Activated T-helper 2 cell treated with anti-CD3 and anti-CD28 coated beads, Interferon-gamma antibody, Interleukin-2, Interleukin-4, amounts not matched to agents 10 μg/mL and 5 μg/mL and 100 μg/mL, durations not matched to agents 14 hours and 24 hours and 36 hours (primary cell): ENCODE results near the gene UQCRHL. TPM values are rescaled to one million over a fixed set of nuclear protein-coding genes. Genes with fewer than 3 reads are reported as not detected.

Experiments used
- DNase-seq: peaks from one replicate; pipeline ENCODE4 v3.0.0; 2021; ENCODE audit warnings: low spot score
- H3K27ac Mint-ChIP-seq: one replicate; pipeline ENCODE4 v1.8.0; 2021; ENCODE audit warnings: mixed read lengths
- H3K27me3 Mint-ChIP-seq: one replicate; pipeline ENCODE4 v1.8.0; 2021; ENCODE audit warnings: low read depth, mixed read lengths
- H3K36me3 Mint-ChIP-seq: one replicate; pipeline ENCODE4 v1.8.0; 2021; ENCODE audit warnings: low read depth, mixed read lengths
- H3K4me1 Mint-ChIP-seq: one replicate; pipeline ENCODE4 v1.8.0; 2021; ENCODE audit warnings: low read depth, mixed read lengths
- H3K4me3 Mint-ChIP-seq: one replicate; pipeline ENCODE4 v1.8.0; 2021; ENCODE audit warnings: low read depth, mild to moderate bottlenecking, moderate library complexity, mixed read lengths
- H3K9me3 Mint-ChIP-seq: one replicate; pipeline ENCODE4 v1.8.0; 2021; ENCODE audit warnings: mixed read lengths
- intact Hi-C: fragments of 100-400 bp; cut with micrococcal nuclease; formaldehyde crosslinking; loops from one replicate; pipeline ENCODE4 v1.15.1; 2023
- total RNA-seq: library from RNA; stranded (reverse); gene quantifications from 2 replicates; pipeline ENCODE4 v1.2.3, GENCODE V29; 2022

UQCRHL gene
- total RNA-seq, 1 donor from 2014 or later, result 1.5 TPM

DNA sequence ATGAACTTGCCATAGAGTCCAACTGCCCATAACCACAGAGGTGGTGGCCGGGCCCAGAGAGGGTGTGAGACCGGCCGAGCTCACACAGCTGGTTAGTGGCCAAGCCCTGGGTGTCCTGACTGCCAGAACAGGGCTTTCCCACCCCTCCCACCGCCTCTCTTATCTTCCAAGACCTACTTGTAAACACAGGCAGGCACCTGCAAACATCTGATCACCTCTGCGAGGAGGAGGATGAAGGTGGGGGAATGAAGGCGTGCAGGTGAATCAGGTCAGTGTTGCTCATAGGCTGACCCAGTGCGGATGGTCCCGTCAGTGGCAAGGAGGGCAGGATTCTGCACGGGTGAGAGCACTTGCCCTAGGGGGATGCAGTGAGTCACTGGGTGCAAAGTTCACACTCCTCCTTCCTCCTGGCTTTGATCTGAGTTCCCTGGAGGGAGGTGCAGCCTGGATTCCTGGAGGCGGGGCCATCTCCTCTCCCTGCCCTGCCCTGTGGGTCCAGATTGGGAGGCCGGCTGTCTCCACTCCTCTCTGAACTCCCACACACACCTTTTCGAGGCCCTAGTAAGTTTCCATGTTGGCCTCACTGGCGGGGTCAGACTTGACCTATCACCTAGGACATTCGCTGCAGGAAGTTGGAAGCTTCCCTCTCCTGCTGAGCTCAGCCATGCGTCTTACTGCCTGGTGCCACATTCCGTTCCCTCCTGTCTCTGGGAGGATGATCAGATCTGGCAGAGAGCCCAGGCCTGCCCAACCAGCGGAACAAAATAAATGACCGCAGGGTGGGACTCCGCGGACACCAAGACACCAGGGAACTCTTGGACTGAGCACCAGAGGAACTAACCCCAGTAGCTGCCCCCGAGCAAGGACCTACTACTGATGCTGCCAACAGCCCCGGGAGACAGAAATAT lies 7.3 kb downstream of the UQCRHL start:
- DNase-seq, result no peak
- peaks cover 5% of the 10 kb centered on the region for H3K27me3 Mint-ChIP-seq
- no peak overlapping the region for H3K27ac Mint-ChIP-seq
- no peak overlapping the region for H3K4me3 Mint-ChIP-seq
- H3K9me3 Mint-ChIP-seq, result no peaks in the 10 kb centered on the region
- H3K36me3 Mint-ChIP-seq, result no peaks in the 10 kb centered on the region
- intact Hi-C loops, result no loop called here
- peaks cover 7% of the 10 kb centered on the region for H3K4me1 Mint-ChIP-seq

DNA sequence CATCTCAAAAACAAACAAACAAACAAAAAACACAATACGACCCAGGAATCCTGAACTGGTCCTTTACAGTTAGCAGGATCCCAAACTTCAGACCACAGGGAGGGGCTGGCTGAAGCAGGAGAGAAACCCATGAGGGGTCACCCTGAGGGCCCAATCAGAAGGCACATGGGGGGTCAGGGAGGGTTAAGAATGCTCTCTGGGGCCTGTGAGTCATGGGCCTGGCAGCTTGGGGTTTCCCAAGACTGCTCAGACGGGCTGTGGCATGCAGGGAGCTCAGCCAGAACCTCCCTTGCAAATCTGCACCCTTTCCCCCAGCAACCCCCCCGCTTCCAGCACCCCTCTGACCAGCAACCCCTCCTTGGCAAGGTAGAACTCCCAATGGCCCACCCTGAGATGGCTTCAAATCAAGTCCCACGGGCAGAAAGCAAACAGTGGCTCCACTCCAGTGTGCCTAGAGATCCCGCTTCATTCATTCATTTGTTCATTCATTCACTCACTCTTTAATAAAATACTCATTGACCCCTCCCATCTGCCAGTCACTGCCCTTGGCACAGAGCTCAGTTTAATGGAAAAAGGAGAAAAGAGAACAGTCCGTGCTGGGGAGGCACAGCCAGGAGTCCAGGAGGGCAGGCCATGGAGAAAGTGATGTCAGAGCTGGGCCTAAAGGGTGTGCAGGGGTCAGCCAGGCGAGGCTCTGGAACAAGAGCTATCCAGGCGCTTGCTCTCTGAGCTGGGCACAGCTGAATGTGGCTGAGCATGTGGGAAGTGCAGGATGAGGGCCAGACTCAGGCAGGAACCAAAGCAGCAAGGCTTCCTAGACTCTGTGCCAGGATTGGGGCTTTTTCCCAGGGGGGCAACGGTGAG lies 8.2 kb downstream of the UQCRHL start:
- Mint-ChIP-seq H3K4me3 (no peak overlapping the region), H3K9me3 (no peaks in the 10 kb centered on the region), H3K36me3 (no peaks in the 10 kb centered on the region), H3K27me3 (peaks cover 5% of the 10 kb centered on the region), H3K4me1 (peaks cover 9% of the 10 kb centered on the region), H3K27ac (no peak overlapping the region)
- intact Hi-C loops, result no loop called here
- DNase-seq, result no peak

DNA sequence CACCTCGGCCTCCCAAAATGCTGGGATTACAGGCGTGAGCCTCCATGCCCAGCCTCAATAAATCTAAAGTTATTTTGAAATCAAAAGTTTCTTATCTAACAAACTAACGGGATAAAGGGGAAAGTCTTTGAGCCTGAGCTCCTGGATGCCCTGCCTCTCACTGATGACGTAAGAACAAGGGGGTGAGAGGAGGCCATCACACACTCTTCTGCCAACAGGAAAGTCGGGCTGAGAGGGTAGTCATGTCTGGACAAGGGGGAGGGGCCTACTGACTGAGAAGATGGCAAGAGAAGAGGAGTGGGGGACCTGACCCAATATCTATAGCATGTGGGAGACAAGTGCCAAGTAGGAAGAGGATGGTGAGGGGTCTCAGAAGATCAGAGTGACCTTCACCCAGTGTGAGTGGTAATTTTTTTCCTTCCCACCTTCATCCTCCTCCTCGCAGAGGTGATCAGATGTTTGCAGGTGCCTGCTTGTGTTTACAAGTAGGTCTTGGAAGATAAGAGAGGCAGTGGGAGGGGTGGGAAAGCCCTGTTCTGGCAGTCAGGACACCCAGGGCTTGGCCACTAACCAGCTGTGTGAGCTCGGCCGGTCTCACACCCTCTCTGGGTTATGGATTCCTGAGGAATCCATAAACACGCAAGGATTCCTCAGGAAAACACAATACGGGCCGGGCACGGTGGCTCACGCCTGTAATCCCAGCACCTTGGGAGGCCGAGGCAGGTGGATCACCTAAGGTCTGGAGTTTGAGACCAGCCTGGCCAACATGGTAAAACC lies 9.6 kb downstream of the UQCRHL start:
- H3K4me3 Mint-ChIP-seq, result no peak overlapping the region
- no peaks in the 10 kb centered on the region for H3K9me3 Mint-ChIP-seq
- intact Hi-C loops, result no loop called here
- no peaks in the 10 kb centered on the region for H3K36me3 Mint-ChIP-seq
- H3K27me3 Mint-ChIP-seq, result peaks cover 3% of the 10 kb centered on the region
- no peak for DNase-seq
- no peak overlapping the region for H3K27ac Mint-ChIP-seq
- H3K4me1 Mint-ChIP-seq, result peaks cover 12% of the 10 kb centered on the region

DNA sequence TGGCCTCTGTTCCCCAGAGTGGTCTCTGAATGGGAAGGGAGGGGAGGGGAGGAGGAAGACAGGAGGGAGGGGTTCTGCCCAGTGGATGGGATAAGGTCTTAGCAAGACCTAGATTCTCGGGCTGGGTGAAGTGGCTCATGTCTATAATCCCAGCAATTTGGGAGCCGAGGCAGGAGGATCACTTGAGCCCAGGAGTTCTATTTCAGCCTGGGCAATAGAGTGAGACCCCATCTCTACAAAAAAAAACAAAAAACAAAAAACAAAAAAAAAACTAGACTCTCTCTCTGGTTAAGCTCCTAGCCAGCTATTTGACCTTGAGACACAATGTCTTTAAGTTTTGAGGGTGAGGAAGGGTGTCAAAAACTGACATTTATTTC lies 11.4 kb downstream of the UQCRHL start:
- intact Hi-C loops, result no loop called here
- Mint-ChIP-seq H3K4me3 (no peak overlapping the region), H3K9me3 (no peaks in the 10 kb centered on the region), H3K36me3 (no peaks in the 10 kb centered on the region), H3K27ac (no peak overlapping the region), H3K4me1 (peaks cover 14% of the 10 kb centered on the region), H3K27me3 (no peaks in the 10 kb centered on the region)
- DNase-seq, result no peak

DNA sequence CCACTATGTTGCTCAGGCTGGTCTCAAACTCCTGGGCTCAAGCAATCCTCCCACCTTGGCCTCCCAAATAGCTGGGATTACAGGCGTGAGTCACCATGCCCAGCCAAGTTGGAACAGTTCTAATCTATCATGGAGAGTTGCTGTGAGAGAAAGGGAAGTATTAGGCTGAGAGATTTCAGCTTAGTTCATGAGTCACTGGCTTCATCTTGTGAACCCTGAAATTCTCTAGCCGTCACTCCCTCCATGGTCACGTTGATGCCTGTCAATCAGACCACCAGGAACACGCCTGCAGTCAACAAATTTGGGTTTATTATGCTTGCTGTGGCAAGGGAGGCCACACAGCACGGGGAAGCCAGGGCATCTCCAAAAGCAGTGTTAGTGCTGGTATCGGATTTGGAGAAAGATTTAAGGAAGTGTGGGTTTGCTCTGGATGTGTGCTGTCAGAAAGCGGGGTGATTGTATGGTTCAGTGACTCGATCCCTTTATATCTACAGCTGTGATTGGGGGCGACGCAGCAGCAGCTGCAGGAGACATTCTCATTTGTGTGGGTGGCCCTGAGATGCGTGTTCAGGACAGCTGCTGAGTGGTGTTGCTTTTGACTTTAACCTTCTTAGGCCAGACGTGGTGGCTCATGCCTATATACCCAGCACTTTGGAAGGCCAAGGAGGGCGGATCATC lies 18.7 kb downstream of the UQCRHL start:
- H3K4me3 Mint-ChIP-seq, result no peak overlapping the region
- peaks cover 5% of the 10 kb centered on the region for H3K4me1 Mint-ChIP-seq
- no peaks in the 10 kb centered on the region for H3K36me3 Mint-ChIP-seq
- no peaks in the 10 kb centered on the region for H3K9me3 Mint-ChIP-seq
- no peak for DNase-seq
- peaks cover 4% of the 10 kb centered on the region for H3K27me3 Mint-ChIP-seq
- intact Hi-C loops, result no loop called here
- H3K27ac Mint-ChIP-seq, result no peak overlapping the region

DNA sequence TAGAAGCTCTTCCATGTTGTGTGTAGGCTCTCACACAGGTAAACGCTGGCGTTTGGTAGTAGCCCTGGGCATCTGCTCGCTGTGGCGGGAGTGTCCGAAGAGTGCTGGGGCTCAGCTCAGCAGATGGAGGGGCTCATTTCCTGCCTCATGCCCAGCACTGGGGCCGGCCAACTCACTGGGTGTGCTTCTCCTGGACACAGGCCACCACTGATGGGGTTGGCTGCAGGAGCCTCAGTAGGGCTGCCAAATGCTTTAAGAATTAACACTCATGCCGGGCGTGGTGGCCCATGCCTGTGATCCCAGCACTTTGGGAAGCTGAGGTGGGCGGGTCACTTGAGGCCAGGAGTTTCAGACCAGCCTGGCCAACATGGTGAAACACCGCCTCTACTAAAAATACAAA lies 20.9 kb downstream of the UQCRHL start:
- Mint-ChIP-seq H3K27me3 (peaks cover 4% of the 10 kb centered on the region), H3K9me3 (no peaks in the 10 kb centered on the region), H3K27ac (no peak overlapping the region), H3K4me3 (no peak overlapping the region), H3K36me3 (no peaks in the 10 kb centered on the region), H3K4me1 (no peaks in the 10 kb centered on the region)
- intact Hi-C loops, result no loop called here
- DNase-seq, result no peak

DNA sequence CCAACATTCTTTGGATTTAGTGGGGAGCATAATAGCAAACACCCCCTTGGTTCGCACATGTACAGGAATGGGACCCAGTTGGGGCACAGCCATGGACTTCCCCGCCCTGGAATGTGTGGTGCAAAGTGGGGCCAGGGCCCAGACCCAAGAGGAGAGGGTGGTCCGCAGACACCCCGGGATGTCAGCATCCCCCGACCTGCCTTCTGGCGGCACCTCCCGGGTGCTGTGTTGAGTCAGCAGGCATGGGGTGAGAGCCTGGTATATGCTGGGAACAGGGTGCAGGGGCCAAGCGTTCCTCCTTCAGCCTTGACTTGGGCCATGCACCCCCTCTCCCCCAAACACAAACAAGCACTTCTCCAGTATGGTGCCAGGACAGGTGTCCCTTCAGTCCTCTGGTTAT lies 21.8 kb downstream of the UQCRHL start:
- Mint-ChIP-seq H3K27me3 (peaks cover 2% of the 10 kb centered on the region), H3K4me3 (no peak overlapping the region), H3K36me3 (no peaks in the 10 kb centered on the region), H3K27ac (no peak overlapping the region), H3K4me1 (no peaks in the 10 kb centered on the region), H3K9me3 (no peaks in the 10 kb centered on the region)
- DNase-seq, result no peak
- intact Hi-C loops, result no loop called here

DNA sequence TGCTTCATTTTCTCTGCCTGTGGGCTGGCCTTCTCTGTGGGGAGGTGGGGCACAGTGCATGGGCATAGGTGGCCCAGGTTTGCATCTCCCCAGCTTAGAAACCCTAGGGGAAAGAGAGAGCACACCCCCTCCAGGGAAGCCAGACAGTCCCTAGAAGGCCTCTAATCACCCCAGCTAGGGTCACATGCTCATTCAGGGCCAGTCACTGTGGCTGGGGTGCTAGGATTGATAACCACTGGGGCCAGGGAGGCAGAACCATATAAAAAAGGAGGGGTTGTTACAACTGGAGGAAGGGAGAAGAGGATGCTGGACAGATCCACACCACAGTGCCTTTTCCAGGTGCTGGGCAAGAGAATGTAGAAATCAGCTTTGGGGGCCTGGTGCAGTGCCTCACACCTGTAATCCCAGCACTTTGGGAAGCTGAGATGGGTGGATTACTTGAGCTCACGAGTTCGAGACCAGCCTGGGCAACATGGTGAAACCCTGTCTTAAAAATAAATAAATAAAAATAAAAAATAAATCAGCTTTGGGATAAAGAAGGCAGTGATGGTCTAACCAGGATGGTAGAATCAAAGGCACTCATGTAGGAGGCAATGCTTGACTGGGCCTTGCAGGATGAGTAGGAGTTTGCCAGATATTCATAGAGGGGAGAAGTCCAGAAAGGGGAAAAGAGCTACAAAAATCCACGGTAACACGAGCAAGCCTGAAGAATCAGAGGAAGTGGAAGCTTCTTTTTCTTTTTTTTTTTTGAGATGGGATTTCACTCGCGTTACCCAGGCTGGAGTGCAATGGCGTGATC lies 29.3 kb downstream of the UQCRHL start:
- Mint-ChIP-seq H3K27ac (no peak overlapping the region), H3K9me3 (no peaks in the 10 kb centered on the region), H3K4me1 (no peaks in the 10 kb centered on the region), H3K4me3 (no peak overlapping the region), H3K27me3 (peaks cover 2% of the 10 kb centered on the region), H3K36me3 (no peaks in the 10 kb centered on the region)
- intact Hi-C loops, result no loop called here
- no peak for DNase-seq

DNA sequence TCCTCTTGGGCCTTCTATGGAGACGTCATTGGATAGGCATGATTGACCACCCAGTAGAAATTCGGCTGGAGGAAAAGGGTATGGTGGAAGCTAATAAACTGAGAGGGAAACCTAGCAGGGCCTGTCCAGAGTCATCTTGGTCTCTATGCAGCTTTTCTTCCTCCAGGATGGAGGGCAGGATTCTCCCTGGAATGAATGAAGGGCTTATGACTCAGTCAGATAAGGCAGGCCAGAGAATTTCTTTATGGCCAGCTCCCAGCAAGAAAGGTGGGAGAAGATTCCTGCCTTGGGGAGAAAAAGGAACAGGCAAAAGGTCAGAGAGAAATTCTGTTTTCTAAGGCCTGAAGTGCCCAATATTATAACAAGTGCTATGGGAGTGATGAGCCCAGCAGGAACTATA lies 31.7 kb downstream of the UQCRHL start:
- H3K4me3 Mint-ChIP-seq, result no peak overlapping the region
- H3K27me3 Mint-ChIP-seq, result peaks cover 4% of the 10 kb centered on the region
- H3K36me3 Mint-ChIP-seq, result no peaks in the 10 kb centered on the region
- no peaks in the 10 kb centered on the region for H3K9me3 Mint-ChIP-seq
- intact Hi-C loops, result no loop called here
- no peaks in the 10 kb centered on the region for H3K4me1 Mint-ChIP-seq
- DNase-seq, result no peak
- H3K27ac Mint-ChIP-seq, result no peak overlapping the region

DNA sequence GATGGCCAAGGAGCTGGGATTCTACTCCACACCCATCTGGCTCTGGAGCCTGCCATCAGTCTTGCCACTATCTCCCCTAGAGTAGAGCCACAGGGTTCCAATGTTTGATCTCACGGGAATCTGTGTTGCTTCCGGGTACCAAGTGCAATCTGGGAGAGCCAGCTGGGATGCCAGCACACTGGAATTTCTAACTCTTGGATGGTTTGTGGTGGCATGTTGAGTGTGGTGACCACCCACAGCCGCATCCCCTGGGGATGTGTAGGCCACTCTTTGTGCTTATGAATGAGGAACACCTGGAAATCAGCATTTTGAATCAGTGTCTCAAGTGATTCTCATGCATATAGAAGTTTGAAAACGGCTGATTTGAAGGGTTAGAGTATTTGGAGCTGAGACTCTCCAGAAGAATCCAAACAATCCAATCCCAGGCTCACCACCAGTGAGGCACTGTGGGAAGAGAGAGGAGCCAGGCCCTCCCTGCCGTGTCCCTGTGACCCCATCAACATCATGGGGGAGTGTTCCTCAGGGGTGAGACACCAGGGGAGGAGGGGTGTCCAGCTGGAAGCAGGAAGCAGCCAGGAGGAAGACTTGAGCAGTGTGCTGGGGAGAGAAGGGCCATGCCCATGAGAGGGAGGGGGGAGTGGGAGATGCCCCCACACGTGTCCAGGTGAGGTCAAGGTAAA lies 35.5 kb downstream of the UQCRHL start:
- no peaks in the 10 kb centered on the region for H3K9me3 Mint-ChIP-seq
- intact Hi-C loops, result no loop called here
- peaks cover 3% of the 10 kb centered on the region for H3K27me3 Mint-ChIP-seq
- H3K27ac Mint-ChIP-seq, result no peak overlapping the region
- no peak overlapping the region for H3K4me3 Mint-ChIP-seq
- H3K36me3 Mint-ChIP-seq, result no peaks in the 10 kb centered on the region
- no peaks in the 10 kb centered on the region for H3K4me1 Mint-ChIP-seq
- no peak for DNase-seq

DNA sequence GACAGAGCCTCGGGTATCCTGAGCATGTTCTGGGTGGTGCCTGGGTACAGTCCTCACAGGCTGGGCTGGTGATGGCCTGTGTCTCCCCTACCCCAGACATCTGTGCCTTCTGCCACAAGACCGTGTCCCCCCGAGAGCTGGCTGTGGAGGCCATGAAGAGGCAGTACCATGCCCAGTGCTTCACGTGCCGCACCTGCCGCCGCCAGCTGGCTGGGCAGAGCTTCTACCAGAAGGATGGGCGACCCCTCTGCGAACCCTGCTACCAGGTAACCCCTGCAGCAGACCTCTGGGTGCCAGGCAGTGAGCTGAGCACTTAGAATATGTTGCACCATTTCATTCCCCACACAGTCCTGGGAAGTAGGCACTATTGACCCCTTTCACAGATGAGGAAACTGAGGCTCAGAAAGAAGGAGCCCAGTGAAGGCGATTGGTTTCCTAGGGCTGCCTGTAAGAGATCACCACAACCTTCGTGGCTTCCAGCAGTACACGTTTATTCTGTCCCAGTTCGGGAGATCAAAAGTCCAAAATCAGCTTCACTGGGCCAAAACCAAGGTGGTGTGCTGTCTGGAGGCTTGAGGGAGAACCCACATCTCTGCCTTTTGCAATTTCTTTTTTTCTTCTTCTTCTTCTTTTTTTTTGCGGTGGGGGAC lies 37.0 kb downstream of the UQCRHL start:
- Mint-ChIP-seq H3K9me3 (no peaks in the 10 kb centered on the region), H3K4me3 (no peak overlapping the region), H3K4me1 (no peaks in the 10 kb centered on the region), H3K36me3 (no peaks in the 10 kb centered on the region), H3K27ac (no peak overlapping the region), H3K27me3 (peaks cover 2% of the 10 kb centered on the region)
- intact Hi-C loops, result no loop called here
- DNase-seq, result no peak
